Nephron progenitor cell (in vitro differentiated cells): Measurements from ENCODE around the gene RUNX3.

Experiments used
- DNase-seq: peaks from one replicate; pipeline ENCODE4 v3.0.0; 2021
- H3K27ac Mint-ChIP-seq: 2 replicates; pipeline ENCODE4 v1.8.0; 2021; ENCODE audit warnings: mild to moderate bottlenecking, moderate library complexity, mixed read lengths
- H3K27me3 Mint-ChIP-seq: 2 replicates; pipeline ENCODE4 v1.8.0; 2021; ENCODE audit warnings: mild to moderate bottlenecking, low read depth, mixed read lengths; ENCODE audit not compliant: poor library complexity
- H3K36me3 Mint-ChIP-seq: 2 replicates; pipeline ENCODE4 v1.8.0; 2021; ENCODE audit warnings: low read depth, mixed read lengths
- H3K4me1 Mint-ChIP-seq: 2 replicates; pipeline ENCODE4 v1.8.0; 2021; ENCODE audit warnings: mixed read lengths
- H3K4me3 Mint-ChIP-seq: 2 replicates; pipeline ENCODE4 v1.8.0; 2021; ENCODE audit warnings: mild to moderate bottlenecking, moderate library complexity, mixed read lengths
- H3K9me3 Mint-ChIP-seq: 2 replicates; pipeline ENCODE4 v1.8.0; 2021; ENCODE audit warnings: mild to moderate bottlenecking, moderate library complexity, mixed read lengths
- CTCF ChIP-seq: fragments of 200-600 bp; sonication (generic); IDR thresholded peaks from 2 replicates; pipeline ENCODE4 v1.5.0; 2021; ENCODE audit warnings: antibody characterized with exemption

Gene RUNX3

GRCh38 chr1:24874056-24874455, 56.0 kb downstream of the RUNX3 start:
- H3K36me3 Mint-ChIP-seq = no peaks in the 10 kb centered on the region
- no peak overlapping the region for H3K4me3 Mint-ChIP-seq
- TF ChIP-seq CTCF = no peak
- H3K9me3 Mint-ChIP-seq = no peaks in the 10 kb centered on the region
- no peak overlapping the region for H3K27ac Mint-ChIP-seq
- H3K4me1 Mint-ChIP-seq = no peaks in the 10 kb centered on the region
- no peak for DNase-seq
- H3K27me3 Mint-ChIP-seq = peaks cover 33% of the 10 kb centered on the region

- no peaks in the 10 kb centered on the region for H3K9me3 Mint-ChIP-seq
- H3K36me3 Mint-ChIP-seq = no peaks in the 10 kb centered on the region
- no peak for TF ChIP-seq CTCF
- no peak overlapping the region for H3K4me3 Mint-ChIP-seq
- no peak overlapping the region for H3K27ac Mint-ChIP-seq
- peaks cover under 1% of the 10 kb centered on the region for H3K4me1 Mint-ChIP-seq
- H3K27me3 Mint-ChIP-seq = peaks cover 42% of the 10 kb centered on the region
- no peak for DNase-seq
These were observed 56.9 kb downstream of the RUNX3 start for GRCh38 chr1:24873148-24873547.

- Mint-ChIP-seq H3K27me3 (peaks cover 40% of the 10 kb centered on the region), H3K36me3 (no peaks in the 10 kb centered on the region), H3K9me3 (no peaks in the 10 kb centered on the region), H3K4me1 (peaks cover 8% of the 10 kb centered on the region), H3K27ac (no peak overlapping the region), H3K4me3 (no peak overlapping the region)
- no peak for TF ChIP-seq CTCF
- no peak for DNase-seq
These were observed 57.8 kb downstream of the RUNX3 start for GRCh38 chr1:24872061-24872850.

GRCh38 chr1:24871306-24871901, 58.7 kb downstream of the RUNX3 start:
- H3K4me3 Mint-ChIP-seq = no peak overlapping the region
- H3K27me3 Mint-ChIP-seq = peaks cover 45% of the 10 kb centered on the region
- peaks cover 16% of the 10 kb centered on the region for H3K4me1 Mint-ChIP-seq
- H3K36me3 Mint-ChIP-seq = no peaks in the 10 kb centered on the region
- no peak for TF ChIP-seq CTCF
- no peak overlapping the region for H3K27ac Mint-ChIP-seq
- H3K9me3 Mint-ChIP-seq = no peaks in the 10 kb centered on the region
- DNase-seq = no peak

- no peaks in the 10 kb centered on the region for H3K9me3 Mint-ChIP-seq
- H3K27ac Mint-ChIP-seq = no peak overlapping the region
- no peak for DNase-seq
- peaks cover 24% of the 10 kb centered on the region for H3K4me1 Mint-ChIP-seq
- H3K27me3 Mint-ChIP-seq = peaks cover 47% of the 10 kb centered on the region
- no peak for TF ChIP-seq CTCF
- no peak overlapping the region for H3K4me3 Mint-ChIP-seq
- H3K36me3 Mint-ChIP-seq = no peaks in the 10 kb centered on the region
These were observed 59.4 kb downstream of the RUNX3 start for GRCh38 chr1:24870551-24871195.
